GM21367 (cell line): Measurements from ENCODE around the gene SMTNL2.

Source experiments
- ATAC-seq: cut with Tn5 transposase; IDR thresholded peaks from one replicate; pipeline ENCODE4 v1.9.1; 2021; ENCODE audit not compliant: unreplicated experiment

SMTNL2 gene

GRCh38 chr17:4584101-4584916 is at the start of gene SMTNL2:
Gene SMTNL2, plus strand, starts transcription at chr17:4584529. Its CDS starts 77 bp downstream, at chr17:4584606.
- ATAC-seq, result no peak

- ATAC-seq, result no peak
These were observed 49.2 kb upstream of the SMTNL2 start for GRCh38 chr17:4534928-4535666.

DNA sequence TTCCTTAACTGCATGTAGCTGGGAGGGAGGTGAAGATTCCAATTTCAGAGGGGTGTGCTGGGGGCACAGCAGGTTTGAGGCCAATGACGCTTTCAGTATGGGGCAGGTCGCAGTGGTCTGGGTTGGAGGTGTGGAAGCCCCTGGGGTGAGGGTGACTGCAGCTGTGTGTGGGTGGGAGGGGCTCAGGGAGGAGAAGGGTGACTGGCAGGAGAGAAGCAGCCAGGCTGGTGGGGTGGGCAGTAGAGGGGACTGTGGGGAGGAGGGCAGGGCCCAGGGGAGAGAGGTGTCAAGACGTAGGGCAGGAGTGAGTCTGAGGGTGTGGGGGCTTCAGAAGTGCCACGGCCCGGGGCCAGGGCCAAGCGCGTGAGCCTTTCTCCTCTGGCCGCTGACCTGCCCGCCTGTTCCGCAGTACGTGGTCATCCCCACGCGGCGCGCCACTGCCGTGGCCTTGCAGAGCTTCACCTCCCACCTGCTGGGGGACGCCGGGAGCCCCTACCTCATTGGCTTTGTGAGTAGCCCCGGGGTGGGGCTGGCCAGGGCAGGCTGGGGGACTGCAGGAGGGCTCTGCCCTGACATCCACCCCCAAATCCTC is 48.6 kb upstream of the SMTNL2 start:
- no peak for ATAC-seq

- no peak for ATAC-seq
These were observed 48.0 kb upstream of the SMTNL2 start for GRCh38 chr17:4536259-4536741.

DNA sequence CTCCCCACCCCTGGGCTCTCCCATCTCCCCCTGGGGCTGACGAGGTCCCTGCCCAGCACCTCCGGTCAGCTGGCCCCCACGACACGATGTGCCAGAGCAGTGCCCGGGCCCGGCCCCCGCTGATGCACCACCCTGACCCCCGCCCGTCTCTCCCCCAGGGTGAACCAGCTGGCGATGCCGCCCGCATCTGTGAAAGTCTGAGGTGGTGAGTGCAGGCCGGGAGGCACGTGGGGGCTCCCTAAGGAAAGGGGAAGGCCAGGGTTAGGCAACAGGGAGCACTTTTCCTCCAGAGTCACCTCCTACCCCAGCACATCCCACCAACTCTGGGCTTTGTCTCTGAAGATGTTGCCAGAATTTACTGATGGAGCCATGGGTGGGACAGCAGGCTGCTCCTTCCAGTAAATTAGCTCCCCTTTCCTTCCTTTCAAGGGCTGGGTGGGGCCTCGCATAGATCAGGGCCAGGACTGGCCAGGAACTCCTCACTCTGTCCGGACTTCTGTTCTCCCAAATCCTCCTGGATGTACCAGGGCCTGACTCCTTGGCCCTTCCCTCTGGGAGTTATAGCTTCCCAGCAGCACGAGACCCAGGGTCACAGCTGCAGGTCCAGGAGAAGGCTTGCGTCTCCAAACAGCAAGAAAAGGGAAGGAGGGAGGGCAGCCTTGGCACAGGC is 47.5 kb upstream of the SMTNL2 start:
- ATAC-seq, result no peak

GRCh38 chr17:4537451-4538235 is 46.7 kb upstream of the SMTNL2 start:
- ATAC-seq, result no peak

DNA sequence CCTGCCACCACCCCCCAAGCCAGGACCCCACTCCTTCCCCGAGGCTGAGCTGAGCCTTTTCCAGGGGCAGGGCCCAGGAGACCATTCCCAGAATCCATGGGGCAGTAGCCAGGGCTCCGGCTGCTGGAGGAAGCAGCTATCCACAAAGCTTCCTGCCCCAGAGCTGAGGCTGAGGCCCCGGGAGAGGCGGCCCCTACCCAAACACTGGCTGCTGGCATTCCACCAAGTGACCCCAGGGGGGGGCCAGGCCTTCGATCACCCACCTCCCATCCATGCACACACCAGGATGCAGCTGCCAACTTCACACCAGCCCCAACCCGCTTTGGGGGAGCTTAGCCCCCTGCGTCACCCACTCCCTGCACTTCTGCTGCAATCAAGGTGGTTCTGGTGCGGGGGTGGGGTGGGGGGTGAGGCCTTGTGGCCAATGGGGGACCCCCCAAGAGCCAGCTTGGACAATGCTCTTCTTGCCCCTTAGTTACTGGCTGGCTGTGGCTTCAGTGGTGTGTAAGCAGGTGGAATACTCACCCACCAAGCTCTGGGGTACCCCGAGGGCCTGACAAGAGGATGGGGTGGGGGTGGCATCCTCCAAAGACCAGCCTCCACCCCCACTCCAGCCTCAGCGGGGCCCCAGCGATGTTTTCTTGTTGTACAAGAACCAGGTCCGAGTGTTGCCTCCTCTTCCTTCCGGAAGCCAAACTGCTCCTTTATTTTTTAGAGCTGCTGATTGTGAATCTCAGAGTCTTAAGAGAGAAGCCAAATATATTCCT is 45.9 kb upstream of the SMTNL2 start:
- no peak for ATAC-seq

DNA sequence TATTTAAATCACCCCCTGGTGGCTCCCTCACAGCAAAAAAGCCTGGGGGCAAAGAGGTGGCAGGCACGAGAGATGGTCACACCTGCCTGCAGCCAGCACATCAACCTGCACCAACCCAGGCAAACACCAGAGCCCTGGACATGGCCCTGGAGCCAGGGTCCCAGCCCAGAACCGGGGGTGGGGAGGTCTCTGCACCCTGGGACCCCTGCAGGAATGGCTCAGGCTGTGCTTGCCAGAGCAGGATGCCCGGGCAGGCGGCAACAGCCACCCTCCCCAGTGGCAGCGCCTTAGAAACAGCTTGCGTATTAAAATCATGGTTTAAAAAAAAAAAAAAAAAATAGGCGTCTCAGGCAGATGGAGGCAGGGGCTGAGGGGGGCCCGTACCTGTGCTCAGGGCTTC is 45.3 kb upstream of the SMTNL2 start:
- ATAC-seq, result no peak

DNA sequence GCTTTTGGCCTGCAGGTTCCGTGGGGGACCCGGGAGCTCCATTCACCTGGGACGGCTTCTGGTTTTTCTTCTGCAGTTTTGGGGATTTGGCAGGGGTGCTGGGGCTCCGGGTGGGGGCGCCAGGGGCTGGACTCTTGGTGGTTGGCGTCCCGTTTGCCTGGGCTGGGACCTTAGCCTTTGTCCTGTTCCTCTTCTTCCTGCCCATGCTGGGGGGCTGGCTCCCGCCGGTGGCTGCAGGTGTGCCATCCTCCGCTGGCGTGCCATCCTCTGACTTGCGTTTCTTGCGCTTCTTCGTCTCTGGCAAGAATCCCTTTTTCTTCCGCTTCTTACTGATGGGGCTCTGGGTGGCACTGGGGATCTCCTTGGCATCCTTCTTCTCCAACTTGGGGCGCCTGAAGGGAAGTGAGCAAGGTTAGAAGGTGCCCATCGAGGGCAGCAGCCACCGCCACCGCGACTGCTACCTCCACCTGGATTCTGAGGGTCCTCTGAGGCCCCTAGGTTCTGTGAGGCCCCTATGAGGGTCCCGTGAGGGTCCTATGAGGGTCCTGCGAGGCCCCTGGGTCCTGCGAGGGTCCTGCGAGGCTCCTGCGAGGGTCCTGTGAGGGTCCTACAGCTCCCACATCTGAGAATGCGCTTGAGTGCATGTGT is 44.6 kb upstream of the SMTNL2 start:
- no peak for ATAC-seq

DNA sequence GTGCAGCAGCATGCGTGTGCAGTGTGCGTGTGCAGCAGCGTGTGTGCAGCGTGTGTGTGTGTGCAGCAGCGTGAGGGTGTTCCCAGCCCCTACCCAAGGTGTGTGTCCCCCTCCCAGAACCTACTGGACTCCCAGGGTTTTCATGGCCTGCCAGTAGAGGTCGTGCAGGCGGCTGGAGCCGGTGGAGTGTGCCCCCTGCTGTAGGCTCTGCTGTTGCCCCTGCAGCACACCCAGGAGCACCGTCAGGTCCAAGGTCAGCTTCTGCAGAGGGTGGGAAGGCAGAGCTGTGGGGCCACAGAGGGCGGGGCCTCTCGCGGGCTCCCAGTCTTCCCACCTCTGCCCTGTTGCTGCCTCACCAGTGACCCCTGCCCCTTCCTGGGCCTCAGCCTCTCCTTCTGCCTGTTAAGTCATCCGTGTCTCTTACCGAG is 44.1 kb upstream of the SMTNL2 start:
- ATAC-seq, result no peak

DNA sequence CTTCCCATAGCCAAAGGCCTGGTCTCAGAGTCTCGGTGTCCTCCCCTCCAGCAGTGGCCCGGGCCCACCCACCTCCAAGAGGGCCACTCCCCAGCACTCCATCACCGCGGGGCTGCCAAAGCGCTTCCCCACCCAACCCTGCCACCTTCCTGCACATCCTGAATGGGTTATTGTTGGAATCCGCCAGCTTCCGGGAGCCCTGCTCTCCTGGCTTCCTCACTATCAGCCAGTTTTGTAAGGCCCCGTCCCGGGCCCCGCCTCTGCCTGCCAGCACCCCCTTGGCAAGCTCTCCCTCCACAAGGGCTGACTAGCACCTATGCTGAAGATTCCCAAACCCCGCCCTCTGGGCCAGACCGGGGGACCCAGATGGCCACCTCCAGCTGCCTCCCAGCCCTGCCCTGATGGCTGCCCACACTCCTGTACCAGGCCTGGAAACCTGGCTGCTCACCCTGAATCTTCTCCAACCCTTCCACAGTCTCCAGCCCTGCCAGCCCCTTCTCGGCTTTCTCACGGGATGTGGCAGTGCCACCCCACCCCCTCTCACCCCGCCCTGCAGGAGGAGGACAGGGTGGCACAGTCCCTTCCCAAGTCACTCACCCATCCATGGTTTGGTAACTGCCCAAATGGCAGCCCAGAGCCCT is 43.5 kb upstream of the SMTNL2 start:
- ATAC-seq, result no peak

- ATAC-seq, result no peak
These were observed 42.9 kb upstream of the SMTNL2 start for GRCh38 chr17:4541328-4542002.

DNA sequence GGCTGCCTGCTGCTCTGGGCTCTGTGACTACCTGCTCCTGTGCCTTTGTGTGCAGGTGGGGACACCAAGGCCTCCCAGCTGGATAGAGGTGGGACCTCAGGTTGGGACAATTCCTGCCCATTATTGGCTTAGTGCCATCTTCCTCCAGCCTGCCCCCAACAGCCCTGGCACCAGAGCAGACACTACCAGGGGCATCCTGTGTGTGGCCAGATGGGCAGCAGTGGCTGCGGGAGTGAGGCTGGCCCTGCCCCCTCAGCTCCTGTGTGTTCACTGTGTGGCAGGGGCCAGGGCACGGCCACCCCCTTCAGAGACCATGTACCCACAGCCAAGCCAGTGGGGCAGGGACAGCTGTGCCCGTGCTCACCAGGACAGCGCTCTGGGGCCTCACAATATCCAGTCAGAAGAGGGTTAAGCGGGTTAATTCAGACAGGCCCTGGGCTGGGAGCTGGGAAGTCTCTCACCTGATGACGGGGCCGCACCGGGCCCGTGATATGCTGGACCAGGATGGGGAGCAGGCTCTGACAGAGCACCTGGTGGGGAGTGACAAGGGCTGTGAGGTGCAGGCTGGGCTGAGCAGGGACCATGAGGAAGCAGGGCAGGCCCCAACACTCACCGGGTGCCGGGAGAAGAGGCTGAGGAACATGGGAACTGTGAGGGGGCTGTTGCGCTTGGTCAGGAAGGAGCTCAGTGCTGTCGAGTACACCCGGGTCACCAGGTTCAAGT is 42.2 kb upstream of the SMTNL2 start:
- no peak for ATAC-seq

DNA sequence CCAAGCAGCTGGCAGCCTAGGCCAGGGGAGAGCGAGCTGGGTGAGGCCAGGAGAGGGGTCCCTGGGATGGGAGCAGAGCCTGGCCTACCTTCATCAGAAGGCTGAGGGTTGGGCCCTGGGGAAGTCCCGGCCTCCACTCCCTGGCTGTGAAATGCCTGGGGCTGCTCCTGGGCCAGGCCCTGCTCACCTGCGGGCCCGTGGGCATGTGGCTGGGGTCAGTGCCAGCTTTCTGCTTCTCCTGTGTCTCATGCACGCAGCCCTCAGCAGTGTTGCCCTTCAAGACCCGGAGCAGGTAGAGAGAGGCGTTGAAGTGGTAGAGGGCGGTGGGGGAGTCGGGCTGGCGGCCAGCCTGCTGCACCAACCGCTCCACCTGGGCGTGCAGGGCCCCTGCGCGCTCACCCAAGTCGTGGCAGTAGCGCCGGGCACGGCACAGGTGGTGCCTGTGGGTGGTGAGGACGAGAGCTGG is 41.6 kb upstream of the SMTNL2 start:
- ATAC-seq, result no peak

- ATAC-seq, result no peak
These were observed 40.7 kb upstream of the SMTNL2 start for GRCh38 chr17:4543557-4544026.

DNA sequence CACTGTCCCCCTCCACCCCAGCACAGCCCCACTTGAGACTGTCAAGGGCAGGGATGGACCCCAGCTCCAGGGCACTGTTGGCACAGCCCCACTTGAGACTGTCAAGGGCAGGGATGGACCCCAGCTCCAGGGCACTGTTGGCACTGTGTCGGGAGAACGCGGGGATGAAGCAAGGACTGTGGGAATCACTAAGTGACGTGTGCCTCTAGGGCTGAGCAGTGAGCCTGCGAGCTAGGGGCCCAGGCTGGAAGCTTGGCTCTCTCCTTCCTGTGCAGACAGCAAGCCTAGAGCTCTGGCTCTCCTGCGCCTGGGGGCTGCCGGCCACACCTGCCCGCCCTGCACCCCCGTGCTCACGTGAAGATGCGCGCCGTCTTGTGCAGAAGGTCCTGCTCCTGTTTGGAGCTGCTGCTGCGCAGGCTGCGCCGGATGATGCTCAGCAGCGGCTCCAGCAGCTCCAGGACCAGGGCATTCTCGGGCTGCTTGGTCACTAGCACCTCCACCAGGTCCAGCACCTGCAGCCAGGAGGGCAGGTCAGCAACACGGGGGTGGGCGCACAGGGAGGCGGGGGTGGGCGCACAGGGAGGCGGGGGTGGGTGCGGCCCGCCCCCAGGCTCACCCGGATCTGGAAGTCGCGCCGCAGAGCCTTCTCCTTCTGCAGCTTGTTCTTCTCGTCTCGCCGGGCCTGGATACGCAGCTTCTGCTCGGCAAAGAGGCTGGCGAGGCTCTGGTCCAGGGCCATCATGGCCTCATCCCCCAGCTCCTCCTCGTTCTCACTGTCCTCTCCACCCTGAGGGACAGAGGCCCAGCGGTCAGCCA is 40.0 kb upstream of the SMTNL2 start:
- no peak for ATAC-seq

- ATAC-seq, result no peak
These were observed 39.4 kb upstream of the SMTNL2 start for GRCh38 chr17:4544951-4545216.
